Measurements from ENCODE around the gene FAM120B.

The FAM120B gene

GRCh38 chr6:170287371-170287876, 19.1 kb upstream of the FAM120B start:
- no peak for DNase-seq (ENCODE audit: low read depth)

- no peak for DNase-seq (ENCODE audit: low read depth)
Observed at GRCh38 chr6:170288091-170288631, 18.4 kb upstream of the FAM120B start.

- DNase-seq (ENCODE audit: low read depth): no peak
Observed at GRCh38 chr6:170288852-170289179, 17.7 kb upstream of the FAM120B start.

- no peak for DNase-seq (ENCODE audit: low read depth)
Observed at GRCh38 chr6:170289180-170289931, 17.2 kb upstream of the FAM120B start.

GRCh38 chr6:170289951-170290295, 16.6 kb upstream of the FAM120B start:
- DNase-seq (ENCODE audit: low read depth): no peak

GRCh38 chr6:170290296-170291128, 16.0 kb upstream of the FAM120B start, which contains the start of gene DLL1:
DLL1 (minus strand) TSS chr6:170291078; CDS start chr6:170290139, 939 bp downstream.
- no peak for DNase-seq (ENCODE audit: low read depth)

GRCh38 chr6:170291271-170292110, 15.1 kb upstream of the FAM120B start:
- DNase-seq (ENCODE audit: low read depth): no peak

GRCh38 chr6:170292111-170292406, 14.5 kb upstream of the FAM120B start:
- no peak for DNase-seq (ENCODE audit: low read depth)

- no peak for DNase-seq (ENCODE audit: low read depth)
Observed at GRCh38 chr6:170292407-170293158, 14.0 kb upstream of the FAM120B start.

- DNase-seq (ENCODE audit: low read depth): no peak
Observed at GRCh38 chr6:170293341-170294231, 13.0 kb upstream of the FAM120B start.

GRCh38 chr6:170294298-170294730, 12.2 kb upstream of the FAM120B start:
- DNase-seq (ENCODE audit: low read depth): no peak

- DNase-seq (ENCODE audit: low read depth): no peak
Observed at GRCh38 chr6:170294813-170295509, 11.6 kb upstream of the FAM120B start.

GRCh38 chr6:170295510-170296422, 10.8 kb upstream of the FAM120B start:
- no peak for DNase-seq (ENCODE audit: low read depth)

- DNase-seq (ENCODE audit: low read depth): no peak
Observed at GRCh38 chr6:170296423-170296745, 10.2 kb upstream of the FAM120B start.

- DNase-seq (ENCODE audit: low read depth): no peak
Observed at GRCh38 chr6:170296746-170297575, 9.6 kb upstream of the FAM120B start.

GRCh38 chr6:170297576-170298330, 8.8 kb upstream of the FAM120B start:
- no peak for DNase-seq (ENCODE audit: low read depth)

GRCh38 chr6:170298688-170299087, 7.9 kb upstream of the FAM120B start:
- DNase-seq (ENCODE audit: low read depth): no peak
